Femur (tissue), 1 donor: ENCODE data around the gene MYO9A.
"Not testable (repeated sequence)": the region's sequence is repeated elsewhere in the genome, so short reads cannot be mapped to it uniquely, and the experiment has no call there.

Experiments
- DNase-seq: peaks from one replicate; pipeline ENCODE4 v3.0.0-alpha.2; 2017

The MYO9A gene

GRCh38 chr15:71939981-71940588 is 177.9 kb downstream of the MYO9A start:
- DNase-seq: no peak

DNA sequence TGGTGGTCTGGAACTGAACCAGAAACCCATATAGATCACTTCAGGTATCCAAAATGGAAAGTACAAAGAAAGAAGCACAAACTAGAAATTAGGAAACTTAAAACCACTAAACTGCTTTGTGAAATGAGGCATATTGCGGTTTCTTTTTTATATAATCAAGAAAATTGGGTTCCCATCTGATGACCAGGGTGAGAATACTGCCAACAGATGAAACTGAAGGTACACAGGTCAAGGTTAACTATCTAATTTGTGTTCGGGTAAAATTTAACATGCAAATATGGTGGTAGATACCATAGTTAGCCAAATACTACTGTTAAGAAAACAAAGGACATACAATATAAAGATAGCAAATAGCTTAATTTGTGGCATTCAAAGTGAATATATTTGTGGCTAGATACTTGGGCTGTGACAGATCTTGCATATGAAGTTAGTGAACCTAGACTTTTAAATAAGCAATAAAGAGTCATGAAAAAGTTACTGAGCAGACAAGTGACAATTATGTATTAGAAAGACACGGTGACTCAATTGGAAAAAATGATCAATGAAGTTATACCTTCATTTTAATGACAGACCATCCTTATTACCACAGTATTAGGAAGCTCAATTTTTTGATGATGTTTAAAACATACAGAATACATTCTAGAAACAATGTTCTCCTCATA is 180.2 kb downstream of the MYO9A start:
- no peak for DNase-seq

DNA sequence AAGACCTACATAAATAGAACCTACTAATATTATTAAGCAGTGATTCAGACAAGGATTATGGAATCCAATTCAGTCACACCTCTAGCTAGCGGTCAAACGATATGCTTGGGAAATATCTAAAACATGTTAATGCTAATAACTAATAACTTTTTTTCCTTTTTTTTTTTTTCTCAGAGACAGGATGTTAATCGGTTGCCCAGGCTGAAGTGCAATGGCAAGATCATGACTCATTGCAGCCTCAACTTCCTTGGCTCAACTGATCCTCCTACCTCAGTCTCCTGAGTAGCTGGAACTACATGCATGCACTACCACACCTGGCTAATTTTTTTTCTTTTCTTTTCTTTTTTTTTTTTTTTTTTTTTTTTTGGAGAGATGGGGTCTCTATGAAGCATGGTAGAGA is 183.5 kb downstream of the MYO9A start:
- no peak for DNase-seq

- no peak for DNase-seq
Observed at GRCh38 chr15:71932689-71933088, 185.3 kb downstream of the MYO9A start.

GRCh38 chr15:71931261-71931660 is 186.7 kb downstream of the MYO9A start:
- no peak for DNase-seq

DNA sequence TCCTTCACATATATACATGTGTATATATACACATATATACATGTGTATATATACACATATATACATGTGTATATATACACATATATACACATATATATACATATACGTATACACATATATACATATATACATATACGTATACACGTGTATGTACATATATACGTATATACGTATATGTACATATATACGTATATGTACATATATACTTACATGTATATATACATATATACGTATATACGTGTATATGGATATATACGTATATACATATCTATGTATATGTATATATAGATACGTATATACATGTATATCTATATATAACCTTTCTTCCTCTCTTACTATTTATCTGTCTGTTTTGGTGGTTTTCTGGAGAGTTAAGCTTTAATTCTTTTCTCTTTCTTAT is 192.8 kb downstream of the MYO9A start:
- no peak for DNase-seq

GRCh38 chr15:71921191-71921590 is 196.8 kb downstream of the MYO9A start:
- DNase-seq: no peak

GRCh38 chr15:71920573-71920972 is 197.4 kb downstream of the MYO9A start:
- no peak for DNase-seq

DNA sequence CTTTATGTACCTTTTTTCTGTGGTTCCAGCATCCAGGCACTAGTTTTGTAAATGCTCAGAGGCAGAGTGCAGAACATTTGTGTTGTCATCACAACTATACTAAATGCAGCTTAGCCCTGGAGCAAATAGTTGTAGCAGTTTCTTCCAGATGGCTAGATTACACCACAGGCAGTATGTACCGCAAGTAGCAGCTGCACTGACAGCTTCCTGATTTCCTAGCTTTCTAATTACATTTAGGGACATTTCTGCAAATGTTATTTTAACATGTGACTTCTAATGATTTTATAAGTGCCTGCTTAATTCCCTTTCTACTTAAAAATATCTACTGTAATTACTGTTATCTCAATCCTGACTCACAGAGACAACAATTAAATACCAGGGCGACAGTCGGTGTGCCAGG is 201.1 kb downstream of the MYO9A start:
- DNase-seq: no peak

DNA sequence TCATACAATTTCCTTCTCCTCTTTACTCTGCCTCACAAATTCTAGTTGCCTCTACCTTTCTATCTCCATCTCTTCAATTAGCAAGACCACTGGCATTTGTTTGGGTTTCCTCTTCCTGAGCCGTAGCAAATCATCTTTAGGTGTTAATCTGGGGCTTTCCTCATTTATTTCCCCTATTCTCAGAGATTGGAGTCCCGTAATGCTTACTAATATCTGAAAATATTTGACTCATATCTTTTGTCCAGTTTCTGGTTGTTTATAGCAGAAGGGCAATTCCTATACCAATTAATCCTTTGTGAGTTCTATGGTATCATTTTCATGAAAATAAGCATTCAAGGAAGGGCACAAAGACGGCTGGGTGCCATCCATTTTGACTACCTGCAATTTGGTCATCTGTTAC is 203.9 kb downstream of the MYO9A start:
- DNase-seq: no peak

DNA sequence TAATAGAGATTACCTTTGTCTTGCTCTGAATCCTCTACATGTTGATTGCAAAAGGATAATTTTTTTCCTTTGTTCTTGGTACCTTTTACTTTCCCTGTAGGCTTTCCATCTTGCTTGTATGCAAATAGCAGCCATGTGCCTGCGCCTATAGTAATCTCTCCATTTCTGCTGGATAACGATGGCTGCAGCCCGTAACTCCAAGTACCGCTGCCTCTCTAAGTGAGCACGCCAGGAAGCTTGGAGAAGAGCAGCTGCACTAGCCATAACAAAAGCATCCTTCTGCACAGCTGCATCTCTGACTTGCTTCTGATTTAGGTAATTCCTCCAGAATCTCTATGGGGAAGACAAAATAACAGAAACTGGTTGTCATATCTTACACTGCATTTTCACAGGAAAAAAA is 218.3 kb downstream of the MYO9A start:
- DNase-seq: no peak

GRCh38 chr15:71893691-71894090 is 224.3 kb downstream of the MYO9A start:
- DNase-seq: no peak

- no peak for DNase-seq
Observed at GRCh38 chr15:71892335-71892734, 225.6 kb downstream of the MYO9A start.

GRCh38 chr15:71891026-71891425 is 226.9 kb downstream of the MYO9A start:
- DNase-seq: no peak

GRCh38 chr15:71889947-71890346 is 228.0 kb downstream of the MYO9A start:
- no peak for DNase-seq

- no peak for DNase-seq
Observed at GRCh38 chr15:71889385-71889784, 228.6 kb downstream of the MYO9A start.

DNA sequence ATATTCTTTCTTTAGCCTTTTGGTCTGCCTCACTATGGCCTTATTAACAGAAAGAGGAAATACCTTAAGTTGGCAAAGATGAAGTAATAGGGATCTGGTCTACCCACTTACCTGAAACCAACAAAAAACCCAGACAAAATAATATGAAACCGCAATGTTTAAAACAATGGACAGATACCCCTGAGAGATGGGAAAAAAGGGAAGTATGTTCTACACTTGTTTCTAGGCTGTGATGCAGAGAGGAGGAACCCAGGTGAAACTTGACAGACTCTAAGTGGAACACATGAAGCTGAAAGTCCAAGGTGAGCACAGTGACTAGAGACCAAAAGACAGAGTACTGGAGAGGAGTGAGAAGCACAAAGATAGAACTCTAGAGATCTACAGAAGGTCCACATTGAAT is 229.2 kb downstream of the MYO9A start:
- no peak for DNase-seq

DNA sequence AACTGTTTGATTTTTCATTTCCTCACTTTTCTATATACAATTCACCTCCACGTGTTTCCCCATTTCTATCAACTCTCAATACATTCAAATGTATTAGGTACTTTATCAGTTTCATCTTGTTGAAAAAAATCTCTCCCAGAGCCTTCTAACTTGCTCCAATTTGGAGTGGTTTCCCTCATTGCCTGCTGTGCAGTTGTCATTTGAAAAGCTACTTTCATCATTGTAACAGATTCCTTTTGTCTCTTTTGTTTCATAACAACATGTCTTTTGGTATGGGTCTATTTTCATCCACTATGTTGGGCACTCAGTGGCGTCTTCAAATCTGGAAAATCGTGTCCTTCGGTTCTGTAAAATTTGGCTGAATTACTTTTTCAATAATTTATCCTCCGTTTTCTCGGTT is 232.6 kb downstream of the MYO9A start:
- no peak for DNase-seq

- no peak for DNase-seq
Observed at GRCh38 chr15:71883447-71883846, 234.5 kb downstream of the MYO9A start.

- DNase-seq: no peak
Observed at GRCh38 chr15:71880276-71880675, 237.7 kb downstream of the MYO9A start.

DNA sequence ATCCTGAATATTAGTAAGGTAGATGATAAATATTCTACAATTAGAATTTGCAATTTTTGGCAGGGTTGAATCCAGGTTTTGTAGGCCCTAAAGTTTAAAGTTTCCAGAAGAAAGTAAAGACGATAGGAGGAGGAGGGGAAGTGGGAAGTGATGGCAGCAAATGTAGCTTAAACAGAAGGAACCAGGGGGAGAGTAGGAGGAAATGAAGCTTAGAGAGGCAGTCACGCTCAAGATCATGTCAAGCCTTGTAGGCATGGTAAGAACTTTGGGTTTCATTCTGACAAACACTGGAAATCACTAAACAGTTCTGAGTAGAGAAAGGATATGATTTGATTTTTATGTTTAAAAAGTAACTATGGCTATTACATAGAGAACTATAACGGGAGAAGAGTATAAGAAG is 243.7 kb downstream of the MYO9A start:
- no peak for DNase-seq

DNA sequence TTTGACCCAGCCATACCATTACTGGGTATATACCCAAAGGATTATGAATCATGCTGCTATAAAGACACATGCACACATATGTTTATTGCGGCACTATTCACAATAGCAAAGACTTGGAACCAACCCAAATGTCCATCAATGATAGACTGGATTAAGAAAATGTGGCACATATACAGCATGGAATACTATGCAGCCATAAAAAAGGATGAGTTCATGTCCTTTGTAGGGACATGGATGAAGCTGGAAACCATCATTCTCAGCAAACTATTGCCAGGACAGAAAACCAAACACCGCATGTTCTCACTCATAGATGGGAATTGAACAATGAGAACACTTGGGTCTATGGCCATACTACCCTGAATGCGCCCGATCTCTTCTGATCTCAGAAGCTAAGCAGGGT is 259.7 kb downstream of the MYO9A start:
- DNase-seq: not testable (repeated sequence)

DNA sequence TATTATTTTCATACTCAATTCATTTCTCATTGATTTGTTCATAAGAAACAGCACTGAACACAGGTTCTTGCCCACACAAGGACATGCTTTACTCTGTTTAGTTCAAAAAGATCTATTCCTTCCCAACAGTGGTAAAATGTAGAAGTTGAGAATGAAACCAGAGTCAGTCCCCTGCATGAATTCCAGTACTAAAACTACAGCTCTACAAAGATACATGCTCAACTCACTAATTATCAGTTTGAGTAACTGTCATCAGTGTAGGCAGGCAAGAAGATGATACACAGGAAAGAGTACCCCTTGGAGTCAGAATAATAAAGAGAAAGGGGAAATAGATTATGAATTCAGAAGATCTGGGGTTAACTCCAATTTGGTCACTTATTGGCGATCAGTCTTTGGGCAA is 264.4 kb downstream of the MYO9A start:
- no peak for DNase-seq

DNA sequence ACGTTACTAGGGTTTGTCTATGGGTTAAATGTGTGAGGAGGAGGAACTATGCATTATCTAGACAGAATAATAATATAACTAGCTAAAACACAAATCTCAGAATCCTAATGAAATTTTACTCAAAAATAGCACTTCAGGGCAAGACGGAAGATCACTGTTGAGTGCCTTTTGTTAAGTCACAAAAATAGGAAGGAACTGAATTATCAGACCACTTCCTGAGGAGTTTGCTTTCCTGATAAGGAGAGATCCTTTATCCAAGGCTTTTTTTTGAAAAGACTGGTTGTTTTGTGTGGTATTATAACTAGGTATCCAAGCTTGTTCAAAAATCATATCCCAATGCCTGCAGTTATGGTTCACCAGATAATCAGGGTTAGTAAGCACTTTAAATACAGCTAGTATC is 273.0 kb downstream of the MYO9A start:
- DNase-seq: no peak

GRCh38 chr15:71841563-71841962 is 276.4 kb downstream of the MYO9A start:
- no peak for DNase-seq
